HG02885 (cell line): ENCODE data around the gene SGCA.

Experiments used
- ATAC-seq: cut with Tn5 transposase; IDR thresholded peaks from one replicate; pipeline ENCODE4 v1.9.1; 2021; ENCODE audit warnings: mild to moderate bottlenecking; ENCODE audit not compliant: unreplicated experiment, poor library complexity

SGCA gene

DNA sequence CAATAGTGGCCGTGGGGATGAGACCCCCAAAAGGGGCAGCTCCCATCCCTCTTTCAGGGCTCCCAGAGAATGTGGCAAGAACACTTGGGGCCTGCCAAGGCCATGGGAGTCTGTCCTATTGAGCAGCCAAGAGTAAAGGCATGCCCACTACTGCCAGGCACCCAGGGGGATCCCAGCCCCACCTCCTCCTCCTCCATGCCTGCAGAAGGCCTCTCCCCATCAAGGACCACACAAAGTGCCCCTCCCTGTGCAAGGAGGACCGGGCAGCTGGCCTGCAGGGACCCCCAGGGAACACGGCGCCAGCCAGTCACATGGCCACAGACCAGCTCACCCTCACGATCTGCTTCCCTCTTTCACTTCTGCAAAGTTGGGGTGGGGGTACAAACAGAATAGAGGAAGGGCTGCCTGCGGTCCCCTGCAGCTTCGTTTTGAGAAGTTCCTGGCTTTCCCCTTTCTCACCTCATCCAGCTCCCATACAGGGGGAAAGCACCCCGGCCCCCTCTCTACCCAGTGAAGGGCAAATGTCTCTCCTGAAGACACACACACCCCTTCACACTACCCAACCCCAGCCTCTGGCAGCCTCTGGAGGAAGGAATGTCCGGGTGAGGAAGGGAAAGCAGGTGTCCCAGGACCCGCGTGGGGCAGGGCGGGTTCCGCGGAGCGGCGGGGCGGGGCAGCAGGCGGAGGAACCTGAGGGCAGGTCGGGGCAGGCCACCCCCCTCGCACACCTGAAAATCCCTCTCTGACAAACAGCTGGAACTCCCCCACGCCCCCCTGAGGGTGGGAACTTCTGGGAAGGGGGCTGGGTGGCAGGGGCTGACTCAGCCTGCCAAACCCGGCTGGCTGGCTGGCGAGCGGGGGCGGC is 17.3 kb upstream of the SGCA start:
- ATAC-seq = peak; percentile 39

DNA sequence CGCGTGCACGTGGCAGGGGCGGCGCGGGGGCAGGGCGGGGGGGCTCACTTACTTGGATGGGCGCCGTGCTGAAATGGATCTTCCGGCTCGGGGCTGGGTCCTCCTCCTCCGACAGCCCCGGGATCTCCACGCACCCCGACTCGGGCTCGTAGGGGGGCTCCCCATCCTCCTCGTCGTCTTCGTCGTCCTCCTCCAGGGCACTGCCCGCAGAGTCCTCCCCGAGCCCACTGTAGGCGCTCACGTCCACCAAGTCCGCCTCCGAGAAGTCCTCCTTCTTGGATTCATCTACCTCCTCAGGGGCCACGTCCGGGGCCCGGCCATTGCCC is 16.8 kb upstream of the SGCA start:
- no peak for ATAC-seq

DNA sequence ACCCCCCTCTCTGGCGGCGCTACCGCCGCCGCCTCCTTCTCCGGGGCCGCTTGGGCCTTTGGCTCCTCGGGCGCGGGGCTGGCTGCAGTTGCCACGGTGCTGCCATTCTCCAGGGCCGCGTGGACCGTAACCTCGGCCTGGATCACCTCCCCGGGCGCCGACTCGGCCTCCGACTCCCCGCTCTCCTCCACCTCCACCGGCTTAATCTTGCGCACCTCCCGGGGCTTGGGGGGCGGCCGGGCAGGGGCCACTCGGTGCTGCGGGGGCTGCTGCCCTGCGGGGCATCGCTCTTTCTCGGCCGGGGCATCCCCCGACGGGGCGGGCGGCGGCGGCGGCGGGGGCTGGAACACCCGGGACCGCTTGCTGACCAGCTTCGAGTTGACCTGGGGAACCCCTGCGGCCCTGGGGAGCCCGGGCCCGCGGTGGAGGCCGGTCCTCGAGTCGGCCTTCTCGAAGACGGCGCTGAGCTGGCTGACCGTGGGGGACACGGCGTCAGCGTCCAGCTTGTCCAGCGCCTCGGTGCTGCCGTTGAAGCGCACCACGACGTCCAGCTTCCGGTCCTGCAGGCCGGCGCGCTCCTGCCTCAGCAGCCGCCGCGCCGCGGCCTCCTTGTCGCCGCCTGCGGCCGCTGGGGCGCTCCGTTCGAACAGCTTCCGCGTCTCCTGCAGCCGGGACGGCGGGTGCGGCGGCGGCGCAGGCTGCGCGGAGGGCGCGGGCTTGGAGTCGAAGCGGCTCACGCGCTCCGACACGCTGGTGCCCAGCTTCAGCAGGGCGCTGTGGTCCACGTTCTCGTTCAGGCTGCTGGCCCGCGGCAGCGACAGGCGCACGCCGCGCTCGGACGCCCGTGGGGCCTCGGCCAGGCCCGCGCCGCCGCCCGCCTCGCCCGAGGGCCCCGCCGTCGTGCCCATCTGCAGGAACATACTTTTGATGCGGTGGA is 16.1 kb upstream of the SGCA start:
- no peak for ATAC-seq

GRCh38 chr17:50150354-50151040 is 15.3 kb upstream of the SGCA start, which contains the start of gene PPP1R9B:
TSS of gene PPP1R9B (minus strand) at chr17:50150677. CDS start at chr17:50150513, 164 bp downstream.
- no peak for ATAC-seq

- peak; percentile 54 for ATAC-seq
Observed at GRCh38 chr17:50151041-50151936, 14.5 kb upstream of the SGCA start.

DNA sequence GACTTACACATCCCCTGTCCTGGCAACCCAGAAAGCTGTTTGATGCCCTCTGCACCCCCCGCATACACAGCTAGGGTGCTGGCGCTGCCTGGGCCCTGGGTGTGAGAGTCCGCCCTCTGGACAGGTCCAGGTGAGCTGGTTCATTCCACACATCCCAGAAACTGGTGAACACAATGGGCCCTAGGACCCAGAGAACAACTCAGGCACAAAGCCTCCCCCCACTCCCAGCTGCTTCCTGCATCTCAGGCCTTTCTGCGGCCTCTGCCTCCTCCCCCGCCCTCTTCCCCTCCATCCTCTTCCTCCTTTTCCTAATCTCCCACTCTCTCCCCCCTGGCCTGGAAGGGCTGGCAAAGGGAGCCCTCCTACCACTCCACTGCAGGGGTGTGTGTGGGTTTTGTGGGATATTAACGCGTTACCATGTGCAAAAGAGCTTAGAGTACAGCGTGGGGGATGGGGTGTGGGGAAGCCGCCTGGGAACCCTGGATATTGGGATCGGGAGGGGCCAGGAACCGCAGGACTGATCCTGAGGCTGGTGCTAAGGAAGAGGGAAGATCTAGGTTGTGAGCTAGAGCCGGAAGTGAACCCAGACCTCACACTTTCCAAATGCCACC is 13.8 kb upstream of the SGCA start:
- ATAC-seq = peak; percentile 27

DNA sequence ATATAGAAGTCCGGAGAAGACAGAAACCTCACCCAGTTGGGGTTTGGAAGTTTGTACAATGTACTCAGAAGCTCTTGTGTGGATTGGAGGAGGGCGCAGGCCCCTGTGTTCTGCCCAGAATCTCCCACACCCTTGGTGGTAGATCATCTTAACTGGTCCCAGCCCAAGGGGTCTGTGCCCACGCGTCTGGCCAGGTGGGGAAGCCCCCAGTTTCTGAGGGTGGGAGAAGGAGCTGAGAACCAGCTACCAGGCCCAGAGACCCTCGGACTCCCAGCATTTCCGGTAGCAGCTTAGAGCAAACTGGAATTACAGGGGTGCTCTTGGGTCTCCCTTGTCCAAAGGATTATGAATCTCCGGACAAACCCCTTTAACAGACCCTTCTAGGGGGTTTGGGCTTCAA is 13.1 kb upstream of the SGCA start:
- ATAC-seq = no peak

DNA sequence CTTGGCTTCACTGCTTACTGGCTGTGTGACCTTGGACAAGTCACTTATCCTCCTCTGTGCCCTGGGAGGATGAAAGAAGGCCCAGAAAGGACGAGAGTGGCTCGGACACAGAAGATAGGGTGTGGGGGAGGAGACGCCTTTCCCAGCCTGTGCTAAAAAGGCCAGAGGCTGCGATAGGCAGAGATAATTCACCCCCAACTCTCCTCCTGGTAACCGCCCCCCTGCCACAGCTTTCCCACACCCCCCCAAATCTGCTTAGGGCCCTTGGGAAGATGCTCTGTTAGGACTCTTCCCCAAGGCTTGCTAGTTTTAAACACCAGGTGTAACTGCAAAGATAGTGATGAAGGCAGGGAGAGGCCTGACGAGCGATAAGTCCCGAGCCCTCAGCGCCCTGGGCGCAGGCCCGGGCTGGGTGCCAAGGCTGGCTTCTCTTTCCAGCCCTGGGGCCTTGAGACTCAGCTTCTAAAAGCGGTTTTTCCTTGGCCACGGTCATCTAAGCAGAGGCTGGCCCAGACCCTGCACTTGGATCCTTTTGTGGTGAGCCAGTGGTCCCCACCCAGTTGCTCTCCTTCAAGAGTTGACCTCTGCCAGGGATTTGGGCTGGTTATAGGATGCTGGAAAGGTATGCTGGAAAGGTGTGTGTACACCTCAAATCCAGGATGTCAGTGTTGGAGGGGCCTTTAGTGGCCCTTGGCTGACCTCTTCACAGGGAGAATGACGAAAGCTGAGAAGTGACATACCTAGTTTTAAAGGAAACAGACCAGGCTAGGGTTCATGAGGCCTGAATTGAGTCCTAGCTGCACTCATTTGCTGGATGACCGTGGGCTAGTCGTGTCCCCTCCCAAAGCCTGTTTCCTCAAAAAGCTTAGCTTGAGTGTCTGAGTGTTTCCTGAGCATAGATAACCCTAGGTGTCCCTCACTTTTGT is 11.9 kb upstream of the SGCA start:
- ATAC-seq = no peak

DNA sequence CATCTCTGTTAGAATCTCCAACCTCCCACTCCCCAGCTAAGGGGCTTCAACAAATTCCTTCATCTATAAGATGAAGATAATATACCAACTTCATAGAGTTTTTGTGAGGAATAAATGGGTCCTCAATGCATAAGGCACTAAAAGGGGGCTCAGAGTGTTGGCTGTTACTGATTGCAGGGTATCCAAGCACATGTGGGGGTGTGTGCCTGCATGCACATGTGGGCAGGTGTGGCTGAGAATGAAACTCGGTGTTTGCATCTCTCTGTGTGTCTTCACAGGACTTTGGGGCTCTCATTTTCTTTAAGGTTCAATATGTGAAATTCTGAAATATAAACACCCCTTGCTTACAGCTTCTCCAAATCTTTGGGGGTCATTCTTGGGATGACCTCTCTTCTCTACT is 11.2 kb upstream of the SGCA start:
- peak; percentile 33 for ATAC-seq

- ATAC-seq = no peak
Observed at GRCh38 chr17:50155115-50155819, 10.5 kb upstream of the SGCA start.

DNA sequence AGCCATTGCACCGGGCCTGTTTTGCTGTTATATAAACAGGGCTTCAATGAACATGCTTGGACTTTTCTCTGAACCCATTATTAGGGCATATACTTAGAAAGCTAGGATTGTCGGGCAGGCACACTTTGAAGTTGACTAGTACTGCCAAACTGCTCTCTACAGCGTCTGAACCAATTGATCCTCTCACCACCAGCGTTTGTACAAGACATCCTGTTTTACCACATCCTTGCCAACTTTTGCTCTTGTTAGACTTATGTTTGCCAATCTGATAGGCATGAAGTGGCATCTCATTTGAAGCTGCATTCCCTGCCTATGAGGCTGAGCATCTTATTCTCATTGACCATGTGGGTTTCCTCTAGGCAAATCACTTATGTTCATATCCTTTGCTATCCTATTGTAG is 7.9 kb upstream of the SGCA start:
- no peak for ATAC-seq

- ATAC-seq = peak; percentile 88
Observed at GRCh38 chr17:50161023-50161910, 4.5 kb upstream of the SGCA start.

GRCh38 chr17:50161911-50162288 is 3.9 kb upstream of the SGCA start:
- ATAC-seq = no peak

DNA sequence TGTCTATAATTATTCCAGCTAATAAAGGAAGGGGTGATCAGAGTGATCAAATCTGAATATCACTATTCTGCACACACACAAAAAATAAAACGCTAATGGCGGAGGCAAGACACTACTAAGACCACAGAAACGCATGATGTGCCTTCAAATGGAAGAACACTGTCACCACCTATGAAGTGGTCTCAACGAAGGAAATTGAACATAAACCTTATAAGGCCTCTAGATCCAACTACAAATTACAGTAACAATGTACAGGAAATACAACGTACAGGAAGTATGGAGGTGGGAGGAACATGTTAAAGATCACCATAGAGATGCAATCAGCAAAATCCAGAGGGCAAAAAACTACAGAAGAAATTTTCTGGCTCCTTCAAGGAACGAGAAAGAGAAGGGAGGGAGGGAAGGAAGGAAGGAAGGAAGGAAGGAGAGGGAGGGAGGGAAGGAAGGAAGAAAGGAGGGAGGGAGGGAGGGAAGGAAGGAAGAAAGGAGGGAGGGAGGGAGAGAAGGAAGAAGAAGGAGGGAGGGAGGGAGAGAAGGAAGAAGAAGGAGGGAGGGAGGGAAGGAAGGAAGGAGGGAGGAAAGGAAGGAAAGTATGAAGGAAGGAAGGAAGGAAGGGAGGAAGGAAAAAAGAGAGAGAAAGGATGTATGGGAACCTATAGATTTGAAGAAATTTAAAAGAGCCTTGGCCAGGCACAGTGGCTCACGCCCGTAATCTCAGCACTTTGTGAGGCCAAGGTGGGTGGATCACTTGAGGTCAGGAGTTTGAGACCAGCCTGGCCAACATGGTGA is 3.1 kb upstream of the SGCA start:
- no peak for ATAC-seq

DNA sequence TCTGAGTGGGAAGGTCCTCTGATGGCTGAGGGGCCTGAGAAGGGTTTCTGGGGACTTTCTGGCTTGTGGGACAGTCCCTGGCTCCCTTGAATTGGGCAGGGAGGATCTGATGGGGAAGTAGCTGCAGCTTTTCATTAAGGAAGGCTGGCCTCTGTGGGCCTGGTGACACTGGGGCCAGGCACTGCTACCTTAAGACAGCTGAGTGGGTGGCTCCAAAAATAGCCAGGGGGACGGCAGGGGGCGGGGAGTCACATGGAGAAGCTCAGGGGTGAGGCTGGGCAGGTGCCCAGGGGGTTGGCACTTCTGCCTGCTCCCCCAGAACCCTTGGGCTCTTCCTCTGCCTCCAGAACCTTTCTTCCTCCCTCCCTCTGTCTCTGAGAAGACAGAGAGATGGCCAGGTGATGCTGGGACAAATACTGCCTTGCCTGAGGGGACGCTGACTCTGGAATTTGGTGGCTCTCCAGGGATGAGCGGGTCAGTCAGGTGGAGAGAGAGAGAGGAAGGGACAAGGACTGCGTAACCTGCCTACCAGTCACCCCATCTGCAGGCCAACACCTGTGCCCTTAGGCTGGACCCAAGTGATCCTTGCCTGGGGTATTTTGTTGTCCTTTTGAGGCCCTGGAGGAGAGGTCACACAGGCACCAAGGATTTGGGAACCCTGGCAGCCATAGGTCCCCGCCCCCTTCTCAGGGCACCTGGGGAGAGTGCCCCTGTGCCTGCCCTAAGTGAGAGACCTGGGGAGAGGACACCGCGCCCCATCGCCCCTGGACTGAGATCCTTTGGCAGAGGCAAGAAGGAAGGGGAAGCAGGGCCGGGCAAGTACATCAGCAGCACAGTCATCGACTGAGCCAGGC is 1.7 kb upstream of the SGCA start:
- ATAC-seq = no peak
